Panc1 (cell line): ENCODE measurements around the gene FMN2. TPM values are rescaled to one million over a fixed set of nuclear protein-coding genes. Genes with fewer than 3 reads are reported as not detected.

Experiments used
- ATAC-seq: fragments of 200-7000 bp; cut with Tn5 transposase; 2 replicates; pipeline ENCODE4 v1.9.1; 2020; ENCODE audit warnings: mild to moderate bottlenecking, moderate library complexity
- BruUV-seq: library from RNA; stranded (reverse); fragments of 400-500 nt; replicated peaks from 2 replicates; lab custom pipeline; 2021; lab: Mats Ljungman, UMichigan
- CTCF ChIA-PET: fragments of 300-600 bp; sonication (Branson Sonifier 250); formaldehyde crosslinking; loops from one replicate; lab custom pipeline; 2022; ENCODE audit warnings: antibody characterized with exemption; lab: Charles Lee
- POLR2A ChIA-PET: fragments of 300-600 bp; sonication (Branson Sonifier 250); formaldehyde crosslinking; loops from one replicate; lab custom pipeline; 2022; ENCODE audit warnings: antibody characterized with exemption; lab: Charles Lee
- DNase-seq: peaks from one replicate; pipeline ENCODE4 v3.0.0-alpha.2; 2010; ENCODE audit warnings: low read depth, low spot score
- H3K27ac ChIP-seq: 2 replicates; pipeline ENCODE4 v1.5.1; 2011; ENCODE audit warnings: mild to moderate bottlenecking, low read length, inconsistent platforms
- H3K27me3 ChIP-seq: fragments of 200-500 bp; sonication (Bioruptor generic); 2 replicates; pipeline ENCODE4 v1.6.0; 2014; ENCODE audit warnings: low read length, inconsistent platforms; ENCODE audit not compliant: control insufficient read depth, insufficient read depth
- H3K36me3 ChIP-seq: fragments of 200-500 bp; sonication (Bioruptor generic); 2 replicates; pipeline ENCODE4 v1.5.1; 2014; ENCODE audit warnings: inconsistent platforms, mild to moderate bottlenecking, low read length, moderate library complexity; ENCODE audit not compliant: control insufficient read depth, insufficient read depth
- H3K4me1 ChIP-seq: 2 replicates; pipeline ENCODE4 v1.5.1; 2011; ENCODE audit warnings: inconsistent platforms, mild to moderate bottlenecking, low read length, moderate library complexity; ENCODE audit not compliant: control insufficient read depth, insufficient read depth
- H3K4me3 ChIP-seq, 2 experiments: 2 replicates each; pipeline ENCODE4 v1.5.1; 2011 to 2012; ENCODE audit warnings: low read depth in 2 of 2, low read length in 2 of 2, mild to moderate bottlenecking in 2 of 2, inconsistent platforms in 1 of 2, moderate library complexity in 1 of 2
- H3K9me3 ChIP-seq: fragments of 200-500 bp; sonication (Bioruptor generic); 2 replicates; pipeline ENCODE4 v1.5.1; 2014; ENCODE audit warnings: low read depth, mild to moderate bottlenecking, inconsistent platforms, low read length, moderate library complexity; ENCODE audit not compliant: control insufficient read depth, insufficient read depth
- CTCF ChIP-seq: fragments of 450-650 bp; IDR thresholded peaks from 2 replicates; pipeline ENCODE4 v1.5.1; 2017; ENCODE audit warnings: mild to moderate bottlenecking
- POLR2AphosphoS5 ChIP-seq: IDR thresholded peaks from 2 replicates; pipeline ENCODE4 v1.6.1; 2012; ENCODE audit warnings: mild to moderate bottlenecking, low read depth, low read length, moderate library complexity
- REST ChIP-seq, 2 experiments: IDR thresholded peaks; 2 replicates each; pipeline ENCODE4 v1.6.1; 2011 to 2012; ENCODE audit warnings: low read depth in 2 of 2, control low read depth in 1 of 2, low read length in 1 of 2, mild to moderate bottlenecking in 1 of 2, moderate library complexity in 1 of 2; ENCODE audit not compliant: insufficient read depth in 1 of 2
- SIN3A ChIP-seq: IDR thresholded peaks from 2 replicates; pipeline ENCODE4 v1.6.1; 2012; ENCODE audit warnings: low read depth, mild to moderate bottlenecking, low read length, moderate library complexity, borderline replicate concordance; ENCODE audit not compliant: insufficient read depth
- TCF7L2 ChIP-seq: IDR thresholded peaks from 2 replicates; pipeline ENCODE4 v1.6.1; 2011; ENCODE audit warnings: mild to moderate bottlenecking, low read depth, low read length, inconsistent platforms
- in situ Hi-C: cut with HindIII; loops from 2 replicates; pipeline ENCODE4 v1.10.0; 2016; ENCODE audit warnings: low sequenced_read_pairs, low pct_unique_long_range_greater_than_20kb
- intact Hi-C: fragments of 100-400 bp; cut with micrococcal nuclease; formaldehyde crosslinking; loops from one replicate; pipeline ENCODE4 v1.10.0; 2022; ENCODE audit not compliant: unreplicated experiment
- total RNA-seq: library from RNA; stranded (reverse); gene quantifications from one replicate; pipeline ENCODE4 v1.2.1, GENCODE V29; 2021; ENCODE audit not compliant: unreplicated experiment

The FMN2 gene
- total RNA-seq, 1 experiment from 2014 or later: 1.9 TPM

GRCh38 chr1:240394353-240394752 is 302.7 kb downstream of the FMN2 start:
- DNase-seq (no peak), ATAC-seq (no peak)
- H3K9me3 ChIP-seq: no peaks in the 10 kb centered on the region
- ChIA-PET POLR2A (no interaction called here), CTCF (no interaction called here)
- no peak overlapping the region for H3K27ac ChIP-seq
- H3K27me3 ChIP-seq: no peaks in the 10 kb centered on the region
- intact Hi-C loops: no loop called here
- H3K36me3 ChIP-seq: no peaks in the 10 kb centered on the region
- in situ Hi-C loops: no loop called here
- TF ChIP-seq REST (IDR thresholded peaks at IDR 0.05; ENCODE audit: insufficient read depth in 1 of 2, low read depth in 2 of 2, low read length in 1 of 2) (no peak), TCF7L2 (no peak), SIN3A (no peak)
- no peak overlapping the region for H3K4me3 ChIP-seq
- H3K4me1 ChIP-seq: no peaks in the 10 kb centered on the region
- BruUV-seq: no TSS peak

DNA sequence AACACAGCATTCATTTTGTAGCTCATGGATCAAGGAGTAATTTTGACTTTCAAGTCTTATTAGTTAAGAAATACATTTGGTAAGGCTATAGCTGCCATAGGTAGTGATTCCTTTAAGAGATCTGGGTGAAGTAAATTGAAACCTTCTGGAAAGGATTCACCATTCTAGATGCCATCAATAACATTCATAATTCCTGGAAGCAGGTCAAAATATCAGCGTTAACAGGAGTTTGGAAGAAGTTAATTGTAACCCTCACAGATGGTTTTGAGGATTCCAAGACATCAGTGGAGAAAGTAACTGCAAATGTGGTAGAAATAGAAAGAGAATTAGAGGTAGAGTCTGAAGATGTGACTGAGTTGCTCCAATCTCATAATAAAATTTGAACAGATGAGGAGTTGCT is 303.7 kb downstream of the FMN2 start:
- TF ChIP-seq SIN3A (no peak), TCF7L2 (no peak), POLR2AphosphoS5 (no peak), CTCF (no peak), REST (IDR thresholded peaks at IDR 0.05; ENCODE audit: insufficient read depth in 1 of 2, low read depth in 2 of 2, low read length in 1 of 2) (no peak)
- H3K4me1 ChIP-seq: no peaks in the 10 kb centered on the region
- CTCF ChIA-PET: no interaction called here
- DNase-seq (no peak), ATAC-seq (no peak)
- POLR2A ChIA-PET: no interaction called here
- BruUV-seq: no TSS peak
- no peak overlapping the region for H3K4me3 ChIP-seq
- H3K27me3 ChIP-seq: no peaks in the 10 kb centered on the region
- in situ Hi-C loops (no loop called here), intact Hi-C loops (no loop called here)
- no peak overlapping the region for H3K27ac ChIP-seq
- H3K36me3 ChIP-seq: no peaks in the 10 kb centered on the region
- no peaks in the 10 kb centered on the region for H3K9me3 ChIP-seq
